VCaP (cell line): ENCODE results near the gene RGR.

Source experiments
- H3K27ac ChIP-seq: fragments of 450-650 bp; 2 replicates; pipeline ENCODE4 v1.5.1; 2017
- TF ChIP-seq, protein P1 (sequence below): fragments of 450-650 bp; conservative IDR thresholded peaks from 2 replicates; pipeline ENCODE4 v1.5.1; 2017; ENCODE audit warnings: mild to moderate bottlenecking, moderate library complexity

Gene RGR

DNA sequence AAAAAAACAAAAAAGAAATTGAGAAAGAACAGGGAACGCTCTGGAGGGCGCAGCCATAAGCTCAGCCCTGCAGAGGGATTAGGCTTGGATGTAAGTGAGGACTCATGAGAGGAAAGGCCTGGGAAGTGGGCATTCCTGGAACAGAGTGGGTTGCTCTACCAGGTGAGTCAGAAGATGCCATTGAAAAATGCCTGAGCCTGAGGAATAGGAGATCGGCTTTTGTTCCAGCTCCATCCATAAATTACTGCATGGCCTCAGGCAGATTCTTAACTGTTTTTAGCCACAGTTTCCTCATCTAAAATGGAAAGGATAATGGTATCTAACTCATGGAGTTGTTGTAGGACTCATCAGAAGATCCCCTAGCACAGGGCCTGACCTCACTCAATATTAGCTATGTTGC lies 1.1 kb upstream of the RGR start:
- TF ChIP-seq, protein P1, sequence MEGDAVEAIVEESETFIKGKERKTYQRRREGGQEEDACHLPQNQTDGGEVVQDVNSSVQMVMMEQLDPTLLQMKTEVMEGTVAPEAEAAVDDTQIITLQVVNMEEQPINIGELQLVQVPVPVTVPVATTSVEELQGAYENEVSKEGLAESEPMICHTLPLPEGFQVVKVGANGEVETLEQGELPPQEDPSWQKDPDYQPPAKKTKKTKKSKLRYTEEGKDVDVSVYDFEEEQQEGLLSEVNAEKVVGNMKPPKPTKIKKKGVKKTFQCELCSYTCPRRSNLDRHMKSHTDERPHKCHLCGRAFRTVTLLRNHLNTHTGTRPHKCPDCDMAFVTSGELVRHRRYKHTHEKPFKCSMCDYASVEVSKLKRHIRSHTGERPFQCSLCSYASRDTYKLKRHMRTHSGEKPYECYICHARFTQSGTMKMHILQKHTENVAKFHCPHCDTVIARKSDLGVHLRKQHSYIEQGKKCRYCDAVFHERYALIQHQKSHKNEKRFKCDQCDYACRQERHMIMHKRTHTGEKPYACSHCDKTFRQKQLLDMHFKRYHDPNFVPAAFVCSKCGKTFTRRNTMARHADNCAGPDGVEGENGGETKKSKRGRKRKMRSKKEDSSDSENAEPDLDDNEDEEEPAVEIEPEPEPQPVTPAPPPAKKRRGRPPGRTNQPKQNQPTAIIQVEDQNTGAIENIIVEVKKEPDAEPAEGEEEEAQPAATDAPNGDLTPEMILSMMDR, result no peak
- no peak overlapping the region for H3K27ac ChIP-seq

DNA sequence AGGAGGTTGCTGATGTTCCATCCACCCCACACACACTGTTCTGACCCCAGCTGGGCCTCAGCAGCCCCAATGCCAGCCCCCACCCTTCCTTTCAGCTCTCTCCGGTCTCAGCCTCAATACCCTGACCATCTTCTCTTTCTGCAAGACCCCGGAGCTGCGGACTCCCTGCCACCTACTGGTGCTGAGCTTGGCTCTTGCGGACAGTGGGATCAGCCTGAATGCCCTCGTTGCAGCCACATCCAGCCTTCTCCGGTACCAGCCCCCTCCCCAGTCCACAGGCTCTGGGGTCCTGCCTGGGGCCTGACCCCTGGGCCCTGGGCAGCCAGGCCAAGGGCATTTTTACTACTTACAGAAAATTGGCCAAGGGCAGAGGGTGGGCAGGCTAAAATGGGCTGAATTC lies 2.6 kb downstream of the RGR start:
- TF ChIP-seq, protein P1, result no peak
- no peak overlapping the region for H3K27ac ChIP-seq

DNA sequence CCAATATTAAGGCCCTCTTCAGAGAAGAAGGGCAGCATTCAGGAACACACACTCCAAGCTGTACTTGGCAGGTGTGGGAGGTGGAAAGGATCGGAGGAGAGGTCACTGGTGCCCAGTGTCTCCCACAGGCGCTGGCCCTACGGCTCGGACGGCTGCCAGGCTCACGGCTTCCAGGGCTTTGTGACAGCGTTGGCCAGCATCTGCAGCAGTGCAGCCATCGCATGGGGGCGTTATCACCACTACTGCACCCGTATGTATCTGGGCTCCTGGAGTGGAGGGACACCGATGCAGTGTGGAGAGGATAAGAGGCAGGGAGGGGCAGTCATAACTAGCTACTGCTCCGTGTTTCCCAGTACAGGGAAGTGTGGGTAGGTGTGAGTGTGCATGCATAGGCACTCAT lies 3.9 kb downstream of the RGR start:
- TF ChIP-seq, protein P1, result no peak
- H3K27ac ChIP-seq, result no peak overlapping the region

DNA sequence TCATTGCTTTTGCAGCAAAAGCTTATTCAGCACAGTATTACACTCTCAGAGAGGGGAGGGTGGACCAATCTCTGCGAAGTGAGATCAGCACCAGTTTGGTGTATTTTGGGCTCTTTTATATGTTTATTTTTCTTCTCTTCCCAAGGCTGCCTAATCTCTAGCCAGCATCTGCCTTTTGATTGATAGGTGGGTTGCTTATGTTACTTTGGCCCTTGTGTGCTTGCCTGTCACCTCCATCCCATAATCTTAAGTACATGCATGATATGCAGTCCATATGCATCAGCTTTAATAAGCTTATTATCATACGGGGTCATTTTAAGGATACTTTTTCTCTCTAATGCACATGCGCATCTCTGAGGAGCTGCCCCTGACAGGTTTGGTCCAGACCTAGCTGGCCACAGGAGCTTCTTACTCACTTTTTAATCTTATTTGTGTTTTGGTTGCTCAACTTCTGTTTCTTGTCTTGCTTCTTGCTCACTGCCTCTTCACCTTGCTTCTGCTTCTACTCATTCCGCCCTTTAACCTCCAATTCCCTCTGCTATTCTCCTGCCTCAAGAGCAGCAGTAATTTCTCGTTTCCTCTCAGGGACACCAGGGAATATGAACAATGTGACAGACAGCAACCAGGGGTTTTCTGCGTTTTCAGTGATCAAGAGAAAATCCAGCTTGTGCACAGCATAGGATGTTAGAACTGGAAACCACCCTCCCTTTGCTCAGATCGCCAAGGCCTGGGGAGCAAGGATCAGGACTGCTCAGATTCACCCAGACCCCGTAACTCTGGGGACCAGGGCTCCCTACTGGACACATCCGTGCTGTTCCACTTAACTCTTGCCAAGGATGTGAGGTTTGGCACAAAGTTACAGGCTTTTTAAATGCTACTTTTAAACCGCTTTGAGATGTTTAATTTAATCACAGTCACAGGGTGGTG lies 10.0 kb downstream of the RGR start:
- no peak overlapping the region for H3K27ac ChIP-seq
- TF ChIP-seq, protein P1, result no peak

DNA sequence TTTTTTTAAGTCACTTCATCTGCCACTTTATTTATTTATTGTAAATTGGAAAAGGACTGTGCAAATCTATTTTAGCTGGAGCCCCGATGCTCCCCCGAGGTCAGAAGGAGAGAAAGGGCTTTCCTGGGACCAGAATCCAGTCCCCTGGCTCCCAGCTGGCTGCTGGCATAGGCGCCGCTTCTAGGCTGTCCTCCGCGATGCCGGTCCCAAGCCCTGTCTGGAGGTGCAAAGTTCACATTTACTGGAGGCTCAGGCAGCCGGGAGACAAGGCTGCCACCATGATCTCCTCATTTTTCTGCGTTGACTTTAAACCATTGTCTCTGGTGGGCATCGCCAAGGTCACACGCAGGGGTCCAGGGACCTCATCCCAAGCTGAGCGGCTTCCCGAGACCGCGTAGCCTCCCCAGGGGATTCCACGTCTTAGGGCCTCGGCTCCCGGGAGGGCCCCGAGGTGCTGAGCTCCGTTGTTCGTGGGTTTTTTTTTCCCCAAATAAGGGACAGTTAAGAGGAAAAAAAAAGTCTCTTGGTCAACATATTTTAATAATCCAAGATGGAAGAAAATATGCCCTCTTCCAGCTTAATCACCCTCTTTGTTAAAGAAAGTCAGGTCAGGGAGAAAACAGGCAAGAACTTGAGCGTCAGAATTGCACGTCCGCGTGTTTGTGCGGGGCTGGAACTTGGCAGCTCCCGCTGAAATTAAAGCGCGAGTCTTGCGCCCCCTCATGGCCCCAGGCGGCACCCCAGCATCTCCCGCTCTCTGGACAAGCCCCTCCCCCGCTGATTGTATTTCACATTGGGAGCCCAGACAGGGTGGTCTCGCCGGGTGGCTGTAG lies 11.9 kb downstream of the RGR start:
- TF ChIP-seq, protein P1, result no peak
- H3K27ac ChIP-seq, result no peak overlapping the region

DNA sequence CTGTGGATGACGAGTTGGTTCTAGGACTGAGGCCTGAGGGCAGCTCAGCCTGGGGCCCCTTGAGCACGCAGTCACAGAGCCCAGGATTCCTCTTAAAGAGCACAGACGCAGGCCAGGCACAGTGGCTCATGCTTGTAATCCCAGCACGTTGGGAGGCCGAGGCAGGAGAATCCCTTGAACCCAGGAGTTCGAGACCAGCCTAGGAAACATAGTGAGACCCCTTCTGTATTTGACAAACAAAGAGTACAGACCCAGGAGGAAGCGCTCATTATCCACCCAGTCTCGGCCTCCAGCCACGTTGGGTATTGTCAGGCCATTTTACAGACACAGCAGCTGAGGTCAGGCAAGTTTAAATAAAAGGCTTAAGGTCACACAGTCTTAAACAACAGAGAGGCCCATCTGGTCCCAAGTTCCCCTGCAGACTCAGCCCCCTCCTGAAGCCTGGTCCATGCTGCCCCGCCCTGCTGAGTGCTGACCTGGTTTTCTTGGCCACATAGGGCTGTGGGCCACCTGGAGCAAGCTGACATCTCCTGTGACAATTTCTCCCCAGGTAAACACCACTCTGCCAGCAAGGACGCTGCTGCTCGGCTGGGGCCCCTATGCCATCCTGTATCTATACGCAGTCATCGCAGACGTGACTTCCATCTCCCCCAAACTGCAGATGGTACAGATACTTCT lies 12.6 kb downstream of the RGR start:
- TF ChIP-seq, protein P1, result no peak
- H3K27ac ChIP-seq, result no peak overlapping the region
